Natural killer cell treated with Interleukin-12 subunit alpha and Interleukin-12 subunit beta and Interleukin-15 and Interleukin-18, amount 100 ng/mL, for 72 hours (primary cell): ENCODE data around the gene TMUB1. TPM values are rescaled to one million over a fixed set of nuclear protein-coding genes. Genes with fewer than 3 reads are reported as not detected.
A peak's percentile ranks its signal among the peaks of the same experiment; 100 is the strongest.

Experiments
- ATAC-seq, 2 donors: fragments of 150-1000 bp; cut with Tn5 transposase in 1 of 2; sonication (Bioruptor Pico), chemical (Tn5 transposase) in 1 of 2; 2 replicates each; pipeline ENCODE4 v1.10.0; 2021
- DNase-seq: peaks from one replicate; pipeline ENCODE4 v3.0.0; 2022; ENCODE audit warnings: low spot score
- H3K27ac Mint-ChIP-seq, 2 donors: 1 replicate in 1 of 2; 2 replicates in 1 of 2; pipeline ENCODE4 v1.8.0; 2022; ENCODE audit warnings: mixed read lengths in 2 of 2, mild to moderate bottlenecking in 1 of 2, moderate library complexity in 1 of 2
- H3K27me3 Mint-ChIP-seq, 2 donors: 1 replicate in 1 of 2; 2 replicates in 1 of 2; pipeline ENCODE4 v1.8.0; 2022; ENCODE audit warnings: mixed read lengths in 2 of 2
- H3K36me3 Mint-ChIP-seq: one replicate; pipeline ENCODE4 v1.8.0; 2022; ENCODE audit warnings: mixed read lengths
- H3K4me1 Mint-ChIP-seq, 2 donors: 1 replicate in 1 of 2; 2 replicates in 1 of 2; pipeline ENCODE4 v1.8.0; 2022; ENCODE audit warnings: low read depth in 2 of 2, mixed read lengths in 2 of 2, mild to moderate bottlenecking in 1 of 2
- H3K4me3 Mint-ChIP-seq: one replicate; pipeline ENCODE4 v1.8.0; 2022; ENCODE audit warnings: mixed read lengths
- H3K9me3 Mint-ChIP-seq: 2 replicates; pipeline ENCODE4 v1.8.0; 2022; ENCODE audit warnings: mixed read lengths
- total RNA-seq, 2 donors: library from RNA; stranded (reverse); gene quantifications; one replicate each; pipeline ENCODE4 v1.2.3, GENCODE V29; 2022

TMUB1 gene
- total RNA-seq, 2 donors from 2014 or later = 65.5 to 73.1 TPM

DNA sequence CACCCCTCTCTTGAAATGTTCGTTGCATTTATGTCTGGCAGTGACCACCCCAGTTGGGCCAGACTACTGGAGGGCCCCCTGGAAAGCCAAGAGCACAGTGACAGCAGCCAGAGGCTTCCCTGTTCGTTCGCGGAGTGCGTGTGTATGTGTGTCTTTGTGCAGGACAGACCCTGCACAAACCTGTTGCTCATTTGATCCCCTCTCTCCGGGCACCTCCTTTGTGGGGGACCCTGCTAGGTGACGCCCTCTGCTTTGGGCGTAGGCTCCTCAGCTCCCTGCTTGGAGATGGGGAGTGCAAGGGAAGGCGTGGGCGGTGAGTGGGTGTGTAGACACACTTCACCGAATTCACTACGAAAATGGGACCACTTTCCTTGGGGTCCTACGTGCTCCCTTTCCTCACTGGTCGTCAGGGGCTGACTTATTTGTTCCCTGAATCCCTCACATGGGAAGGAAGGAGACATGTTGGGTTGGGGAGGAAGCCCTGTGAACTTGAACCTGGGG lies 41.7 kb upstream of the TMUB1 start:
- Mint-ChIP-seq H3K27ac (no peak overlapping the region), H3K4me3 (no peak overlapping the region), H3K4me1 (peaks cover 4 to 5% of the 10 kb centered on the region in 2 donors), H3K9me3 (no peaks in the 10 kb centered on the region), H3K36me3 (no peaks in the 10 kb centered on the region), H3K27me3 (no peaks in the 10 kb centered on the region)
- ATAC-seq = no peak
- no peak for DNase-seq

DNA sequence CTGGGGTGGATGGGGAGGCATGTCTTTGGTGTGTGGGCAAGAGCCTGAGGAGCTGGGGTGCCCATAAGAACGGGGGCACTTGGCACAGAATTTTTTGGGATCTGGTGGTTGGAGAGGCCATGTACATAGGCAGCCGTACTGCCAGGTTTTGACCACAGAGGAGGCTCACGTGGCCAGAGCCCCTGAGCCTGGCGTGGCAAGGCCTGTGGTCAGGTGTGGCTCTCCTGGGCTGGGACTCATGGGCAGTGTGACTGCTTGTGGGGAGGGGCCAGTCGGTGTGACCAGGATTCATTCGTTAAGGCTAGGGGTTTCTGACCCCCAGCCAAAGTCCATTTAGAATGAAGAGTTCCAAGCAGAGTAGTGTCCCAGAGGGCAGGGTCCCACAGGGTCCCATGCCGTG lies 41.2 kb upstream of the TMUB1 start:
- H3K27ac Mint-ChIP-seq = no peak overlapping the region
- H3K9me3 Mint-ChIP-seq = no peaks in the 10 kb centered on the region
- no peaks in the 10 kb centered on the region for H3K27me3 Mint-ChIP-seq
- no peaks in the 10 kb centered on the region for H3K36me3 Mint-ChIP-seq
- peaks cover 4 to 5% of the 10 kb centered on the region in 2 donors for H3K4me1 Mint-ChIP-seq
- H3K4me3 Mint-ChIP-seq = no peak overlapping the region
- DNase-seq (no peak), ATAC-seq (no peak)

GRCh38 chr7:151123822-151124464 lies 40.6 kb upstream of the TMUB1 start:
- Mint-ChIP-seq H3K9me3 (no peaks in the 10 kb centered on the region), H3K36me3 (no peaks in the 10 kb centered on the region), H3K4me3 (no peak overlapping the region), H3K4me1 (peaks cover 4 to 5% of the 10 kb centered on the region in 2 donors), H3K27ac (no peak overlapping the region), H3K27me3 (no peaks in the 10 kb centered on the region)
- ATAC-seq = peak; percentile 81 to 84
- peak; percentile 83 for DNase-seq

DNA sequence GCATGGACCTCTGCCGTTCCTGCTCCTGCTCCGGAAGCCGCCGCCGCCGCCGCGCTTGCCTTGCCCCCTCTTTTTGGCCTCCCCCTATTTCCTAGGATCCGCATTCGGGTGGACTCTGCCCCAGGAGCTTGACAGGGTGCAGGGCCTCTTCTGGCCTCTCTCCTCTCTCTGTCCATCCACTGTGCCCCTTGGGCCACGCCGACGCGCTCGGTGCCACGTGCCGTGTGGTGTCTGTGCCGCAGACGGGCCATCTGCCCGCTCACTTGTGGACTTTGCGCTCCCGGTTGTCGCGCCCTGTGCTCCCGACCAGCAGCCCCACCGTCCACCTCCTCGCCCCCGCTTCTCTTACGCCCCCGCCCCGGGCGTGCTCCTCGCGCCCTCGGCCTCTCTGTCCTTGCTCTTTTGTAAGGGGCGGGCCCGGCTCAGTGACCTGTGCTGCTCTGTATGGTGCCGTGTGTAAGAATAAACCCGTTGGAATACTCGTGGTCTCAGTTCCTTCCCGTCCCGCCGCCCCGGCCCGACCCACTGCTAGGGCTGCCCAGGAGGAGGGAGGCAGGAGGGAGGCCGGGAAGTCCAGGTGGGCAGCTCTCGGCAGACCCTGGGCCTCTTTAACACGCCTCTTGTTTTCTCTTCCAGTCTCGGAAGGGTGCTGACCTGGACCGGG lies 40.0 kb upstream of the TMUB1 start:
- DNase-seq (no peak), ATAC-seq (no peak)
- peaks cover 4 to 5% of the 10 kb centered on the region in 2 donors for H3K4me1 Mint-ChIP-seq
- no peak overlapping the region for H3K27ac Mint-ChIP-seq
- no peaks in the 10 kb centered on the region for H3K9me3 Mint-ChIP-seq
- H3K27me3 Mint-ChIP-seq = no peaks in the 10 kb centered on the region
- H3K36me3 Mint-ChIP-seq = no peaks in the 10 kb centered on the region
- no peak overlapping the region for H3K4me3 Mint-ChIP-seq

DNA sequence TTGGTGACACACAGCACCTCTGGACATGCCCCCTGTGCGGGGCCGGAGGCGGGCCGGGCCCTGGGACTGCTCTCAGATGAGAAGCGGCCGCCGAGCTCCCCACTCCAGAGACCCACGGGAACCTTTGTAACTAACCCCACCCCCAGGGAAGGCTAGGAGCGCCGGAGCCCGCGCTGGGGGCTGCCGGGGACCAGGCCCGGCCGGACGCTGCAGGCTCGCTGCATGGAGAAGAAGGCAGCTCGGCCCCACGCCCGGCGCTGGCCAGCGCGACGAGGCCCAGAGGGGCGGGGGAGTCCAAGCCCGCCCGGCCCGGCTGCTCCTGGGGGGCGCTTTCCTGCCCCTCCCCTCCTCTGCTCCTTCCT lies 39.5 kb upstream of the TMUB1 start:
- ATAC-seq (no peak), DNase-seq (no peak)
- Mint-ChIP-seq H3K27ac (no peak overlapping the region), H3K27me3 (no peaks in the 10 kb centered on the region), H3K9me3 (no peaks in the 10 kb centered on the region), H3K4me3 (no peak overlapping the region), H3K4me1 (peaks cover 4 to 5% of the 10 kb centered on the region in 2 donors), H3K36me3 (no peaks in the 10 kb centered on the region)

- H3K36me3 Mint-ChIP-seq = no peaks in the 10 kb centered on the region
- ATAC-seq (no peak), DNase-seq (no peak)
- H3K9me3 Mint-ChIP-seq = no peaks in the 10 kb centered on the region
- no peaks in the 10 kb centered on the region for H3K27me3 Mint-ChIP-seq
- H3K27ac Mint-ChIP-seq = no peak overlapping the region
- no peak overlapping the region for H3K4me3 Mint-ChIP-seq
- peaks cover 4 to 5% of the 10 kb centered on the region in 2 donors for H3K4me1 Mint-ChIP-seq
Observed at GRCh38 chr7:151122276-151122675, 39.0 kb upstream of the TMUB1 start.

GRCh38 chr7:151121380-151122170 lies 38.3 kb upstream of the TMUB1 start:
- H3K4me3 Mint-ChIP-seq = no peak overlapping the region
- no peak overlapping the region for H3K27ac Mint-ChIP-seq
- no peaks in the 10 kb centered on the region for H3K27me3 Mint-ChIP-seq
- peaks cover 4 to 5% of the 10 kb centered on the region in 2 donors for H3K4me1 Mint-ChIP-seq
- H3K36me3 Mint-ChIP-seq = no peaks in the 10 kb centered on the region
- no peaks in the 10 kb centered on the region for H3K9me3 Mint-ChIP-seq
- DNase-seq (no peak), ATAC-seq (no peak)

DNA sequence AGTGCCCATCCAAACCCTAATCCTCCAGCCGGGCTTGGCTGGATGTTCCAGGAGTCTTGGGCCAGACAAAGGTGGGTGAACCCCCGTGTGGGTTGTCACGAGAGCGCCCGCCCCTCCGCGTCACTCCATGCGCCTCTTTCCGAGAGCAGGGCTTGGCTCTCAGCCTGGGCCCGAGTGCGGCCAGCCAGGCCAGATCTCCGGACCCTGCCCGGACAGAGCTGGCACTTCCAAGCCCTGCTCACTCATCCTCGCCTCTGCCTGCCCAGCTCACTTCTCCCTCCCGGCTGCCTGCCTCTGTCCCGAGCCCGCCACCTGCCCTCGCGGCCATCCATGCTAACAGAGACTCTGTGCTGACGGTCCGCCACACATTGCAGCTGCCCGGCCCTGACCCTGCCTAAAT lies 37.6 kb upstream of the TMUB1 start:
- H3K4me1 Mint-ChIP-seq = peaks cover 4 to 5% of the 10 kb centered on the region in 2 donors
- no peak for ATAC-seq
- no peak for DNase-seq
- no peaks in the 10 kb centered on the region for H3K27me3 Mint-ChIP-seq
- no peak overlapping the region for H3K4me3 Mint-ChIP-seq
- no peaks in the 10 kb centered on the region for H3K9me3 Mint-ChIP-seq
- H3K36me3 Mint-ChIP-seq = no peaks in the 10 kb centered on the region
- no peak overlapping the region for H3K27ac Mint-ChIP-seq

- H3K9me3 Mint-ChIP-seq = no peaks in the 10 kb centered on the region
- H3K4me1 Mint-ChIP-seq = peaks cover 4 to 5% of the 10 kb centered on the region in 2 donors
- DNase-seq (no peak), ATAC-seq (no peak)
- H3K27me3 Mint-ChIP-seq = no peaks in the 10 kb centered on the region
- no peak overlapping the region for H3K27ac Mint-ChIP-seq
- no peaks in the 10 kb centered on the region for H3K36me3 Mint-ChIP-seq
- H3K4me3 Mint-ChIP-seq = no peak overlapping the region
Observed at GRCh38 chr7:151119902-151120301, 36.6 kb upstream of the TMUB1 start.

- Mint-ChIP-seq H3K27ac (no peak overlapping the region), H3K4me1 (peaks cover 3% of the 10 kb centered on the region in 2 donors), H3K27me3 (no peaks in the 10 kb centered on the region), H3K36me3 (no peaks in the 10 kb centered on the region), H3K9me3 (no peaks in the 10 kb centered on the region), H3K4me3 (no peak overlapping the region)
- no peak for DNase-seq
- ATAC-seq = no peak
Observed at GRCh38 chr7:151119055-151119415, 35.7 kb upstream of the TMUB1 start.

DNA sequence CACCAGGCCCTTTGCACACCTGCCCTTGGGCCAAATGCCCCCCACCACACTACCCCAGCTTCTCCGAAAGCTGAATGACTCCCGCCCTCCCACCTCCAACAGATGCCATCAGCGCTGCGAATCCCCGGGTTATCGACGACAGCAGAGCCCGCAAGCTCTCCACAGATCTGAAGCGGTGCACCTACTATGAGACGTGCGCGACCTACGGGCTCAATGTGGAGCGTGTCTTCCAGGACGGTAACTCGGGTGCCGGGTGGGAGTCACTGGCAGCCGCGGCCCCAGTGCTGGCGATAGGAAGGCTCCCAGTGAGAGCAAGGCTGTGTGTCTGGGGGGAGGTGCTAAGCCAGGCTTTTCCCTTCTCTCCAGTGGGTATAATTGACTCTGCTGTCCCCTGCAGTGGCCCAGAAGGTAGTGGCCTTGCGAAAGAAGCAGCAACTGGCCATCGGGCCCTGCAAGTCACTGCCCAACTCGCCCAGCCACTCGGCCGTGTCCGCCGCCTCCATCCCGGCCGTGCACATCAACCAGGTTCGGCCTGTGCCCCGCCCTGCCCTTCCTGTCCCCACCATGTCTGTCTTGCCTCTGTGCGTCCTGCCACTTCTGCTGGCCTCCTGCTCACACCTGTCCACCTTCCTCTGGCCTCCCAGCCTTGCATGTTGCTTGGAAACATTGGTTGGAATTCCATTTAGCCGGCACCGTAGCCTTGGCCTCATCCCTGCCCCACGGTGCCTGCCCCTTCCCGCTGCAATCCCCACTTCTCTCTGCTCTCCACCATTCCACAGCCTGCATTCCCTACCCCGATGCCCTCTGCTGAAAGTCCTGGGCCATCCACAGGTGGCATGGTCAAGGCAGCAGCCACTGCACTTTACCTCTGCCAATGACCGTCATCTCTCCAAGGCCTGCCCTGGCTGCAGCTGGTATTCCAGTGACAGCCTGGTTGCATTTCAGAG lies 35.1 kb upstream of the TMUB1 start:
- Mint-ChIP-seq H3K4me3 (no peak overlapping the region), H3K9me3 (no peaks in the 10 kb centered on the region), H3K27me3 (no peaks in the 10 kb centered on the region), H3K4me1 (no peaks in the 10 kb centered on the region), H3K27ac (no peak overlapping the region), H3K36me3 (no peaks in the 10 kb centered on the region)
- DNase-seq = no peak
- ATAC-seq = no peak

GRCh38 chr7:151117565-151117964 lies 34.3 kb upstream of the TMUB1 start:
- H3K36me3 Mint-ChIP-seq = no peaks in the 10 kb centered on the region
- no peak for ATAC-seq
- no peaks in the 10 kb centered on the region for H3K4me1 Mint-ChIP-seq
- H3K27me3 Mint-ChIP-seq = no peaks in the 10 kb centered on the region
- H3K9me3 Mint-ChIP-seq = no peaks in the 10 kb centered on the region
- no peak overlapping the region for H3K4me3 Mint-ChIP-seq
- DNase-seq = no peak
- no peak overlapping the region for H3K27ac Mint-ChIP-seq

DNA sequence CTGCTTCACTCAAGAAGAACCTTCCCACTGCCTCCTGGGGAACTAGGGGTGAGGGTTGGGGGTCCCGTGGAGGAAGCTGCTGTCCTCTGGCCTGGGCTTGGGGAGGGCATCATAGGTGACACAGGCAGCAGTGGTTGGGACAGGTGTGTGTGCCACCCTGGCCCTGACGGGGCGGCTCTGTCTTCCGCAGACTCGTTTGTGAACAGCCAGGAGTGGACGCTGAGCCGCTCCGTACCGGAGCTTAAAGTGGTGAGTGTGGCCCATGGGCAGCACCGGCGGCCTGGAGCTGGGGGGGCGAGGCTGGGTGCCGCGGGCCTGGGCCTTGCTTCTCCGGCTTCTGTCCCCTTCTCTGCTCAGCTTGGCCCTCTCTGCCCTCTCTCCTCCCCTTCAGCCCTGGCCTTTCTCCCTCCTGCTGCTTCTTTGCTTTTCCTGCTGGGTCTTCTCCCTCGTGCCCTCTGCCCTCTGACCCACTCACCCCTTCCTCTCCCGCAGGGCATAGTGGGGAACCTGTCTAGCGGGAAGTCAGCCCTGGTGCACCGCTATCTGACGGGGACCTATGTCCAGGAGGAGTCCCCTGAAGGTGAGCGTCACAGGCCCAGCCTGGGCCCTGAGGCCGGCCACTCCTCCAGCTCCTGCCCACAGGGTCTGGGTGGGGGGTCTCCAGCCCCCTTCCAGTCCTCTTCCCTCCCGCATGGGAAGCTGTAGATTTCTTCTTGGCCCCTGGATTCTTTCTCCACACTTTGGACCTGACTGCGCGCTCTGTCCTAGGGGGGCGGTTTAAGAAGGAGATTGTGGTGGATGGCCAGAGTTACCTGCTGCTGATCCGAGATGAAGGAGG lies 33.5 kb upstream of the TMUB1 start:
- no peak for ATAC-seq
- no peak for DNase-seq
- no peak overlapping the region for H3K27ac Mint-ChIP-seq
- no peaks in the 10 kb centered on the region for H3K4me1 Mint-ChIP-seq
- no peaks in the 10 kb centered on the region for H3K27me3 Mint-ChIP-seq
- peak overlapping the region; percentile 4 for H3K4me3 Mint-ChIP-seq
- H3K36me3 Mint-ChIP-seq = no peaks in the 10 kb centered on the region
- H3K9me3 Mint-ChIP-seq = no peaks in the 10 kb centered on the region
